Endometrial microvascular endothelial cells (primary cell): ENCODE results near the gene DCLK1. TPM values are rescaled to one million over a fixed set of nuclear protein-coding genes. Genes with fewer than 3 reads are reported as not detected.

ENCODE experiments used
- in situ Hi-C: cut with HindIII; loops from 2 replicates; pipeline ENCODE4 v1.10.0; 2017; ENCODE audit warnings: low sequenced_read_pairs, low pct_unique_long_range_greater_than_20kb; ENCODE audit errors: inconsistent ontology term
- total RNA-seq: library from RNA; depleted of rRNA; stranded (reverse); fragments of >200 nt; gene quantifications from one replicate; pipeline ENCODE4 v1.2.3, GENCODE V29; 2015; ENCODE audit errors: inconsistent ontology term

The DCLK1 gene
- total RNA-seq, 1 donor from 2014 or later: 43.5 TPM

- in situ Hi-C loops: no loop called here
Measured at GRCh38 chr13:35892837-35893814, 238.1 kb downstream of the DCLK1 start.

GRCh38 chr13:35891507-35892441 is 239.4 kb downstream of the DCLK1 start:
- in situ Hi-C loops: no loop called here

GRCh38 chr13:35889560-35889959 is 241.6 kb downstream of the DCLK1 start:
- in situ Hi-C loops: no loop called here

- in situ Hi-C loops: no loop called here
Measured at GRCh38 chr13:35888981-35889380, 242.2 kb downstream of the DCLK1 start.

GRCh38 chr13:35888457-35888883 is 242.7 kb downstream of the DCLK1 start:
- in situ Hi-C loops: no loop called here

GRCh38 chr13:35887115-35887666 is 244.0 kb downstream of the DCLK1 start:
- in situ Hi-C loops: no loop called here

- in situ Hi-C loops: no loop called here
Measured at GRCh38 chr13:35886332-35887114, 244.7 kb downstream of the DCLK1 start.

- in situ Hi-C loops: no loop called here
Measured at GRCh38 chr13:35884211-35884760, 246.9 kb downstream of the DCLK1 start.

GRCh38 chr13:35882722-35883497 is 248.3 kb downstream of the DCLK1 start:
- in situ Hi-C loops: no loop called here

GRCh38 chr13:35881360-35881759 is 249.8 kb downstream of the DCLK1 start:
- in situ Hi-C loops: no loop called here

- in situ Hi-C loops: no loop called here
Measured at GRCh38 chr13:35879111-35879510, 252.1 kb downstream of the DCLK1 start.

- in situ Hi-C loops: no loop called here
Measured at GRCh38 chr13:35876601-35877000, 254.6 kb downstream of the DCLK1 start.

GRCh38 chr13:35874704-35875103 is 256.5 kb downstream of the DCLK1 start:
- in situ Hi-C loops: no loop called here

- in situ Hi-C loops: no loop called here
Measured at GRCh38 chr13:35872369-35872768, 258.8 kb downstream of the DCLK1 start.

- in situ Hi-C loops: no loop called here
Measured at GRCh38 chr13:35871561-35871960, 259.6 kb downstream of the DCLK1 start.

- in situ Hi-C loops: no loop called here
Measured at GRCh38 chr13:35866801-35867200, 264.4 kb downstream of the DCLK1 start.
